Activated CD4-positive, alpha-beta T cell treated with anti-CD3 and anti-CD28 coated beads for 4 hours (primary cell): Measurements from ENCODE around the gene SDHB.

Source experiments
- DNase-seq, 2 donors: peaks; one replicate each; pipeline ENCODE4 v3.0.0-alpha.2; 2020

Gene SDHB

DNA sequence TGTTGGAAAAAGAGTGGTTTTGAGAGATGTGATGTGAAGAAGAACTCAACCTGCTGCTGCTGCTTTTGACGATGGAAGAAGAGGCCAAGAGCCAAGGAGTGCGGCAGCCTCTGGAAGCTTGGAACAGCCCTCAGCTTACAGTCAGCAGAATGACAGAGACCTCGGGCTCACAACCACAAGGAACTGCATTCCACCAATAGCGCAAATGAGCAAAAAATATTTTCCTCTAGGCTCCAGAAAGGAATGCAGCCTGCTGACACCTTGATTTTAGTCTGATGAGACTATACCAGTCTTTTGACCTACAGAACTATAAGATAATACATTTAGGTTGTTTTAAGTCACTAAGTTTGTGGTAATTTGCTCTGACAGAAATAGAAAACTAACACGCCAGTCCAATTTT, 10.2 kb downstream of the SDHB start:
- DNase-seq = no peak

DNA sequence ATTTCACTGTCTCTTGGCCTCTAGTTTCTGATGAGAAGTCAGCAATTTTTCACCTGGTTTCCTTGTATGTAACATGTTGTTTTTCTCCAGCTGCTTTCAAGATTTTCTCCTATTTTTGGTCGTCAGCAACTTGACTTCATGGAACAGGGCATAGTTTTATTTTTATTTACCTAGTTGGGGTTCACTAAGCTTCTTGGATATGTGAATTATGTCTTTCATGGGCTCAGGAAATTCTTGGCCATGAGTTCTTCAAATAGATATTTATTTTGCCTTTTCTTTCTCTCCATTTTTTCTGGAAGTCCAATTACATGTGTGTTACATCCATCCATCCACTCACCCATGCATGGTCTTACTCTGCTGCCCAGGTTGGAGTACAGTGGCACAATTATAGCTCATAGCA, 13.7 kb downstream of the SDHB start:
- no peak for DNase-seq

DNA sequence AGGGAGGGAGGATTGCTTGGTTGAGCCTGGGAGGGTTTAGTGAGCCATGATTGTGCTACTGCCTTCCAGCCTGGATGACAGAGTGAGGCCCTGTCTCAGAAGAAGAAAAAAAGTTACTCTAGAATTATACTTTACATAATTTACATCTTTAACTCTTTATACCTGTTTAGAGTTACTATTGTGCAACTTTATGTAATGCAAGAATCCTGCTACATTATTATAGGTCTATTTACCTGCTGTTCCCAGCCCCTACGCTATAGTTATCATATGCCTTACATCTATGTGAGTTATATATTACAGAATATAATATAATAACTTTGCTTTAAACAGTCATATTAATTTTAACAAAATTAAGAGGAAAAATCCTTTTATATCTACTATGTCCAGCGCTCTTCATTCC, 14.3 kb downstream of the SDHB start:
- no peak for DNase-seq

DNA sequence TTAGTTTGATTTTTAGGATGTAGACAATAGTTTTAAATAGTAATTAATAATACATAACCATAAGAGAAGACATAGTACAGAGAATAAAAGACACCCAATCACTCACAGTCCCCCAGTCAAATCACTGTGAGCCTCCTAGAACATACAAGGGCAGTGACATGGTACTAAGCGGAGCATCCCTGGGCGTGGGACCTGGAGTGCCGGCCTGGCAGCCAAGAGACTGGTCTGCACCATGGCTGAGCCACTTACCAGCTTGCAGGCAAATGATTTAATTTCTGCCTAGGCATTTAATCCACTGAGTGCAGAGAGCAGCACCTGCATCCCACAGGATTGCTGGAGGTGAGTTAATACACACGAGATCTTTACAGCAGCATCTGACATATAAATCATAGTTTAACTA, 20.4 kb downstream of the SDHB start:
- DNase-seq = no peak

DNA sequence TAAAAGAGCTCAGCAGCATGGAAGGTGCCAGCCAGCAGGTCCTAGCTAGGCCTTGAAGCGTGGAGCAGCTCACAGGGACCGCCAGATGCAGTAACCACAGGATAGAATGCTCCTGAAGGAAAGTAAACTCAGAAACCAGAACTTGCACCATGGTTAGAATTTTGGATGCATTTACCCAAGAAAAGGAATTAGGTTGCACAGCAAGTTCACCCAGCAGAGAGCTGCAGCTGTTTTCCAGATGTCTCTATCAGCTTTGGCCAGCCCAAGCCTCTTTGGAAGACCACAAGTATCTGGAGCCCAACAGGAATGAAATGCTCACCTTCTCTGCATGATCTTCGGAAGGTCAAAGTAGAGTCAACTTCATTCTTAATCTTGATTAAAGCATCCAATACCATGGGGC, 21.1 kb downstream of the SDHB start:
- no peak for DNase-seq

DNA sequence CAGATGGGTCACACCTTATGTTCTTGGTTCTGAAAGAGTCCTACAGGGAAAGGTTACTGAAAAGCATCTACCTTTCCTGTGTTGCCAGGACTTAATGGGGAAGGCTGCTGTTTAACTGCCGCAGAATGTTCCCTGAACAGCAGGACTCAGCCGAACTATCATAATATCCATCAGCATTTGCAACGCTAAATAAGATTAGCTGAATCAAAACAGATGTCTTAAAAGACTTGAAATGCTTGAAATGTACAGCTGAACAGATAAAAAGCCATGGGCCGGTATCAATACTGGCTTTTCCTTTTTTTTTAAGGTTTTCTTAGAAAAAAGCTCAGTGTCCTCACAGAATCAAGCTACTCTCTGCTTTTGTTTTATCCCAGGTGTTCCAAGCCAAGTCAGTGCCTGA, 22.4 kb downstream of the SDHB start:
- DNase-seq = no peak

DNA sequence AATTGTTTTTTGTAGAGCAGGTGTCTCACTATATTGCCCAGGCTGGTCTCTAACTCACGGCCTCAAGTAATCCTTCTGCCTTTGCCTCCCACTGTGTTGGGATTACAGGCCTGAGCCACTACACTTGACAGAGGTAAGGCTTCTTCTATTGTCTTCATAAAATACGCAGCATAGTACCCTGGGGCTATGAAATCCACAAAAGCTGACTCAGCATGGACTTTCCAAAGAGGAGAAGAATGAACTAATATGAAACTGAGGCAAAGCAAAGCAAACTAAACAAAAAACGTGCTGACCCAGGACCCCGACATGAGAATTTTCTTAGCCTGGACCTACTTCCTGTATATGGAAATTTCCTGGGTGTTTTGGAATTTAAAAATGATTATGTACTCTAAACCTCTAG, 23.6 kb downstream of the SDHB start:
- no peak for DNase-seq

DNA sequence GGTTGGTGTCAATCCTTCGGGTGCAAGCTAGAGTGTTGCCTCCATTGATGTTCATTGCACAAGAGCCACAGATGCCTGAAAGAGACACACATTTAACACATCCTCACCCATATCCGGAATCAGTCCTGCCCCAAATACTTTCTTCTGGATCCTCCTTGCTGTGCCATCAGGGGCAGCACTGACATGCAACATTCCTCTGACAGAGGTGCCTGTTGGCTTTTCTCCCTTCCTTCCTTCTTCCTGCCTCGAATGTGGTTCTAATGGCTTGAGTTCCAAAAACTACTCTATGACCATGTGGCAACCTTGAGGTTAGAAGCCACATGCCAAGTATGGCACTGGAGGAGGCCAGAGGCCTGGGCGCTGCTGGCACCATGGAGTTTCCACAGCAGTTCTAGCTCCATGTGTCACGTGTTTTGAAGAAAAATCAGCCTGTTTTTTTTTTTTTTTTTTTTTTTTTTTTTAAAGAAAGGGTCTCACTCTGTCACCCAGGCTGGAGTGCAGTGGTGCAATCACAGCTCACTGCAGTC, 25.1 kb downstream of the SDHB start:
- DNase-seq = no peak

DNA sequence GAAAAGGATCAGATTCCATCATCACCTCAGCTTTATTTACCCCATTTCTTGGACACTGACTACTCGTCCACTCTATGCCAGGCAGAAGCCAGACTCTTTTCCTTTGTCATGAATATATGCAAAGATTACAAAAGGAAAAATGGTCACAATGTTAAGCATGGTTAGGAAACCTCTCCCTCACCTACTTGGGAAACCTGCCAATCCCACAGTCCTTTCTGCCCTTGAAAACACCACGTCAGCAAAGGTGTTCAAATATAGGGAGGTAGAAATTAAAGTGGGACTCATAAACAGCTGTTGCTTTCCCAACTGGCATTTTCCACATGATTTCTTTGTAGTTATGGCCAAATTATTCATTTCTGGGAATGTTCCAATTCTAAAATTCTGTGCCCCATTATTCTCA, 25.9 kb downstream of the SDHB start:
- DNase-seq = no peak

DNA sequence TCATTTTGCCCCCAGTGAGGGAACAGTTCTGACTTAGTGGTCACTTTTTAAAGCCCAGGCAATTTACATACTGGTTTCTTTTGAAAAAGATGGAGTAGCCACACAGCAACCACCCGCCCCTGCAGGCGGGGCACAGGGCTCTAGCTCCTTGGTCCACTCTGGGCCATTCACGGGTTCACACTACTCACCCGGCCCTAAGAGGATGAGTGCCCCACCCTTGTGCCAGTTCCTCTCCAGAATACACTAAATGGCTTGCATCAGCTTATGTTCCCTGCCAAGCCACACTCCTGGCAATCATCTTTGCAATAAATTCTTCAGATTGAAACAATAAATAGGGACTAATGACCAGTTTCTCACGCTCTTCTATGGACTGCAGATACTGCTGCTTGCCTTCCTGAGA, 26.4 kb downstream of the SDHB start:
- DNase-seq = no peak

DNA sequence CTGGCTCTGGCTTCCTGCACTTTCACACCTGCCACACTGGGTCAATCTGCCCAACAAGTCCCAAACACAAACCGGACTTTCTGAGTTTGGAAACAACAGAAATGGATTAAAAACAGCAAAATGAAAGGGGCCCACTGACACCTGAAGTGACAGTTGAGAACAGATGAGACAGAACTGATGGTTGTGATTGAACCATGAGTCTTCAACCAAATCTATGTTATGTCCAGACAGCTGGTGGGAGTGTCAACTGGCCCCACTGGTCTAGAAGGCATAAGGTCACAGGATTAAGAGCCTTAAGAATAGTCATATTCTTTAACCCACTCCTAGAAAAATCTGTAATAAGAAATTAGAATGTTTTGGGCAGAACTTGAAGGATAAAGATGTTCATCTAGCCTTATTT, 29.1 kb downstream of the SDHB start:
- DNase-seq = no peak

DNA sequence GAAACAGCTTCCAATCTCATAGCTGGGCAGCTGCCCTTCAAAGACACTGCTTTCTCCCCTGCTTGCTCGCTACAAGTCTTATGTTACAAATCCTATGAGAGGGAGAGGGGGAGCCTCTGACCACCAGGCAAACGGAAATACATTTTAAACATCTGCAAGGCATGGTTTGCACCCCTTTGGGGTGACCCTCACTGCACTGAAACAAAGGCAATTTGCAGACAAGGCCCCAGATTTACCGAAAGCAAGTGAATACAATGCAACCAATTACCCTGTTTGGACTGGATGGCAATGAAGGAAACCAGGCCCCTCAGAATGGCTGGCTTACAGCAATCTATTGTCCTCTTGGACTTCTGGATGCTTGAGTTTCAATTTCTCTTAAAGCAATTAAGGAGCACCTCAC, 30.3 kb downstream of the SDHB start:
- DNase-seq = no peak

DNA sequence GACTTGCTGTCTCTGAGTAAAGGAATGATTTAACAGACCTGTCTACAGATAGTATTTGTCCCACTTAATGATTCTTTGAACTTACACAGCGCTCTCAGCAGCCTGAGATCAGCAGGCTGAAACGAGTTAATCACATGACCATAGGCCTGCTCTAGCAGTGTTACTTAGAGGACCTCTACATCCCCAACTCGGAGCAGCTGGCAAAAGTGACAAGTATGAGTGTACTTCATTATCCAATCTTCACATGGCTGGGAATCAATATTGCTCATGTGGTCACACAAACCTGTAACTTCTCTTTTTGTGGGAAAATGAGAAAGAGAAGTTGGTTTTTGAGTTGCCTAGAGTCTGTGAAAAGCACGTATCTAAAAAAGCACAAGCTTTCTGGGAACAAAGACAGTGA, 30.7 kb downstream of the SDHB start:
- no peak for DNase-seq

DNA sequence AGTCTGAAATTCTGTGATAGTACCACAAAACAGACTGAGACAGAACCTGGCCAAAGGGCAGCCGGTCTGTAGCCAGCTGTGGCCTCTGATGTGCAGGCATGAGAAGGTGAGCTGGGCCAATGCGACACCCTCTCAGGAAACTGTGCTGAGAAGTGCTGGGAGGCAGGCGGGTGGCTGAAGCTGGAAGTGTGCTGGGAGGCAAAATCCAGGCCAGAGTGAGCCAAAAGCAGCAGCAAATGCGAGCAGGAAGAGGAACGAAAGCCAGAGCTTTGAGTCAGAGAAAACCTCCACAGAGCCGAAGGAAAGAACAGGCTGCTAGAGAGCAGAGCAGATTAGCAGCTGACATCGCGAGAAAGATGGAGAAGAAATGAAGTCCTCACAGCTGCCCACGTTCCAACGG, 31.9 kb downstream of the SDHB start:
- DNase-seq = no peak

DNA sequence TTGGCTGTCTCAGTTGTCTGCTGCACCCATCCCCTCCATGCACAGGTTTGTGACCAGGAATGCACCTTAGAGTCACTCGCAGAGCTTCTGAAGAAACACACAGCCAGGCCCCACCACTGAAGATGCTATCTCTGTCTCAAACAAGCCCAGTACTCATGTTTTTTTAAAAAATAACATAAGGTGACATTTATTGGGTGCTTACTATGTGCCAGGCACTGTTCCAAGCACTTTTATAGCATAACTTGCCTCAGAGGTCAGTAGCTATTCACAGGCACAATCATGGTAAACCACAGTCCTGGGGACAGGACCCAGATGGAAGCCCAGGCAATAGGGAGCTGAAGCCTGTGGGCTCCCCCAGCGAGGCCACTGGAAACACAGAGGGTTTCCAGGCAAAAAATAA, 33.3 kb downstream of the SDHB start:
- no peak for DNase-seq

DNA sequence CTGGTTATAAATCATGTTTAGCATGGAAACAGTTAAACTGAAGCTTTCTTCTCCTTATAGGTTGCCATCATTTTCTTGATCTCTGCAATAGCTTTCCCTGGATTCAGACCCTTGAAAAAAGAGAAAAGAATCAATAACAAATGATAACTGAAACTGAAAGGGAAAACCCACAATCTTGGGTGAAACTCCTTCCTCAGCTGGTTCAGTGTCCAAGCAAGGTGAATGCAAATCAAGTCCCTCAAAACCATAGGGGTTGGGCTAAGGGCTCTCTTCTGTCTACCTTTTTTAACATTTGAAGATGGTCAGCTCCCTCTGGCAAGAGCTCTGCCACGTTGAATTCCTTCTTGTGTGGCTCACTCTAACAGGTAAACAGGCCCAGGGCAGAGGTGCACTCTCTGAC, 35.0 kb downstream of the SDHB start:
- DNase-seq = no peak

DNA sequence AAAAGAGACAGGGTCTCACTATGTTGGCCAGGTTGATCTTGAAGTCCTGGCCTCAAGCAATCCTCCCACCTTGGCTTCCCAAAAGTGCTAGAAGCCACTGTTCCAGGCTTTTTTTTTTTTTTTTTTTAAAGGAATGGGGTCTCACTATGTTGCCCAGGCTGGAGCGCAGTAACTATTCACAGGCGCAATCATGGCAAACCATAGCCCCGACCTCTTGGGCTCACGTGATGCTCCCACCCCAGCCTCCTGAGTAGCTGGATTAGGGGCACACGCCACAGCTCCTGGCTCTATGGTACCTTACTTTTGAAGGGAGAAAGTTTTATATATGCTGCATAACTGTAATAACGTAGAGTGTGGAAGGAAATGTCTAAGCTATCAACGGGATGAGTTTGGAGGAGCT, 36.4 kb downstream of the SDHB start:
- DNase-seq = no peak

DNA sequence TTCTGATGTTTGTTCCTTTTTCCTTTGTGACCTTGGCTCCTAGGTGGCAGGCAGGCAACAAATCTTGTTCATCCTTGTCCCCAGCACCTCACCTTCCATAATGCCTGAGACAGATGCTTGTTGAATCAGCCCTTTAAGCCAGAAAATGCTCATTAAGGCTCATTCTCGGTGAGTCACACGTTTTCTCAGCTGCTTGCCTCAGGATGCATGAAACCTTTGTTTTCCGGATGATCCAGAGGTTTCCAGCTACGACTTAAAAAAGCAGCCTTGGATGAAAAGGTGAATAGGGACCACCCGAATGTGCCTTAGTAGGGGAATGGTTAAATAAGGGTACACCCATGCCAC, 37.5 kb downstream of the SDHB start:
- DNase-seq = no peak

DNA sequence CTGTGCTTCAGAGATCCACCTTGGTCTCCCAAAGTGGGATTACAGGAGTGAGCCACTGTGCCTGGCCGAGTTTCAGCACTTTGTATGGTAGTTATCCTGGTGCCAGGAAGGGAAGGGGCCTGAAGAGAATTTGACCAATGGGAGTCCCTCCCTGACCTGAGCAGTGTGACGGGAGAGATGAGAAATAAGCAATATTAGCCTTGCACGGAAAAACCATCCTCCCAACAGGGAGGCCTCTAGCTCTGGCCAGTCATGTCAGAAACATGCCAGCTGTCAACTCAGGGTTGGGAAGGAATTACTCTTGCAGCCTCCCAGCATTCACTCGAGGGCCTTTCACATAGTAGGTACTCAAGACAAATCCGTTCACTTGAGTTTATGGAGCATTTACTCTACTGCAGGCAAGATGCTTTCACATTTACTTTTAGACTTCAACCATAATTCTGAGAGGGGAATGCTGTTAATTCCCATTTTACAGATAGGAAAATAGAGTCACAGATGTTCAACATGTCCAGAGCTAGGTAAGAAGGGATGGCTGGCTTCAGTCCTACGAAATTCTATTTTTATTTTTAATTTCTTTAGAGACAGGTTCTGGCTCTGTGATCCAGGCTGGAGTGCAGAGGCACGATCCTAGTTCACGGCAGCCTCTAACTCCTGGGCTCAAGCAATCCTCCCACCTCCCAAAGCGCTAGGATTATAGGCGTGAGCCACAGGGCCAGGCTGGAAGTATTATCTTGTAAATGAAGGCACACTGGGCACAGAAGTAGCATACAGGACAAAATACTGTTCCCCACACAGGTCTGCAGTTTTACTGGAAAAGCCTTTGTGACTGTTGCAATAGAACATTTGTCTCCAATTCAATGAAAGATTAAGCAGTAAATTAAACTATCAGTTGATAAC, 38.9 kb downstream of the SDHB start:
- DNase-seq = no peak

DNA sequence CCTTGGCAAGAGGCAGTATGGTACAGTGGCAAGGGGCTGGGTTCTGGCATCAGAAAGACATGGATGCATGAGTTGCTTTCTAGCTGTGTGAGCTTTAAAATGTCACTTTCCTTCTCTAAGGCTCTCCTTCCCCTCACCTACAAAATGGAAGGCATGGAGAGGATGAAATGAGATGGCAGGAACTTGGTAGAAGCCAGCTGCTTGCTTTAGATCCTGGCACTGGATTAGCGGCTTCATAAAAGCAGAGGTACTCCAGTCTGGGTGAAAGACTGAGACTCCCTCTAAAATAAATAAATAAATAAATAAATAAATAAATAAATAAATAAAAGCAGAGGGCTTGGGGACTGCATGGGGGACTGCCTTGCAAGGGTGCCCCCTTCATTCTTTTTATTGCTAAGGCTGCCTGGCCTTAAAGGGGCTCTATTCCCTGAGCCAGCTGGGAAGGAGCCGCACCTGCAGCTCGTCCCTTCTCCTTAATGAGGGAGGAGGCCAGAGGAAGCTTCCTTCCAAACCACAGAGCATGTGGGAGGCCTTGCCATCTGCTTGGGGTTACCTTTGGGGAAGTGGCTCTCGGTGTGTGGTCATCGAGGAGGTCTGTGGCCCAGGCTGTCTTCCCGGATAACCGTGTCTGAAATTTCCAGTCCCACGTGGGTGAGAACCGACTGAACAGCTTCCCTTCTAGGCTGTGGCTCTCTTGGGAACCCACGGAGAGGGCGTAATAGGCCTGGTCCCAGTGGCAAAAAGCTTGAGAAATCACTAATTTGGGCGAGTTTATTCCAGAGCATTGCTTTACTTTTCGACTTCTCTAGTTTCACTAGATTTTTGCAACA, 40.1 kb downstream of the SDHB start:
- no peak for DNase-seq

DNA sequence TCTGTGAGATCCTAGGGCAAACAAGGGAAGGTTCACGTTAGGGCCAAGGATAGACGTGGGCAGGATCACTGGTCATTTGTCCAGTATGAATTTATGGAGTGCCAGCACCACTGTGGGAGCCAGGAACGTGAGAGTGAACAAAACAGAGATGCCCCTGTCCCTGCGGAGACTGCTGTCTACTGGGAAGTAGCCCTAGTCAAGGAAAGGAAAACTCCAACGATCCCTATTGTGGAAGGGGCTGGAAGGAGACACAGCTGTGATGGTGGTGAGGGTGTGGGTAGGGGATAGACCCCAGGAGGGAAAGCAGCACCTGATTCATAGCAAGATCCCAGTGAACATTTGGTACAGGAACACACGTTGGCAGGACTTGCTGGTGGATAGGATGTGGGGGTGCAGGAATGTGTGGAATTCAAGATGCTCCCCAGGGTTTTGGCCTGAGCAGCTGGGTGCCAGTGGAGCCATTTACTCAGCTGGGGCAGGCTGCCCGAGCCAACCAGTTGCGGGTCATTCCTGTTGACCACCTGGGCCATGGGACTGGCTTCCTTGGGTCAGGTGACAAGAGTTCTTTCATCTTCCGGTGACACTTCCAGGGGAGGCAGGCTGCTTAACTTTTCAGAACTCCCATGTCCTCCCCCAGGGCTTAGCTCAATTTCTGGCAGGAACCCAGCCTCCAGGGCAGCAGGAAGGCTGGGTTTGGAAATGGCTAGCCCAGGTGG, 40.9 kb downstream of the SDHB start:
- DNase-seq = no peak

DNA sequence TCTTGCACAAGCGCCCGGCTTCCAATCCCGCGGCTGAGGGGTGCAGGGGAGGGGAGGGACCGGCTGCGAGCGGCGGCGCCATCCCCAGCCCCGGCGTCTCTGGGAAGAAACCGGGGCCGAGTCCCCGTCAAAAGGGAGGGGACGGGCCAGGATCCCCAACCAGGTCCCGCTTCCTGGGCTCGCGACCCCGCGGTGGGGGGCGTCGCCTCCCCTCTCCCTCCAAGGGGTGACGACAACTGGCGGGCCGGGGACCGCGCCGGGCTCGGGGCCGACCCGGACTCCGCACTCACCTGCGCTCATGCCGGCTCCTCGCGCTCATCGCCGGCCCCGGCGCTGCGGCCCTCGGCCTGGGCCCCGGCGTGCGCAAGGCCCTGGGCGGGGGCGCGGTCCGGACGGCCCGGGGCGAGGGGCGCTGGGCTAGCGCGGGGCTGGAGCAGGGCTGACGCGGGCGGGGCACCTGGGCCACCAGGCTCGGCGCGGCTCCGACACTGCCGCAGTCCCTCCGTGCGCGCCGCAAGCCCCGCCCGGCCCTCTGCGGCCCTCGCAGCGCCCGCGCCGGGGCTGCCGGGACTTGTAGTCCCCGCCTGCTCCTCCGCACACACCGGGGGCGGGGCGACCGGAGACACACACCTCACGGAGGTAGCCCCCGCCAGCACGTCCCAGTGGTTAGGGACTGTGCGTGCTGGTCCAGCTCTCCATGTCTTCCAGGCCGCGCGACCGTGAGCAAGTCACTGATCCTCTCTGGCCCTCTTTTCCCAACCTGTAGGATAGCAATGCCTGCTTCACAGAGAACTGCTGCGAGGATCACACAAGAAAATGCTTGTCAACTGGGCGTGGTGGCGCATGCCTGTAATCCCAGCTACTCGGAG, 42.2 kb downstream of the SDHB start, which contains the start of gene ATP13A2:
ATP13A2 (minus strand) TSS at position 490 of the 869 bp plus-strand sequence; CDS start at position 300, 190 bp downstream.
- peak; percentile 82 to 84 for DNase-seq
